ENCODE results near the gene SLC1A7. TPM values are rescaled to one million over a fixed set of nuclear protein-coding genes. Genes with fewer than 3 reads are reported as not detected.

Gene SLC1A7
- total and polyA plus RNA-seq, 2 of the 13 experiments (the other 11 are each of a cell fraction or from before 2014, with no cell fraction given), result 0.04 to 2.0 TPM

DNA sequence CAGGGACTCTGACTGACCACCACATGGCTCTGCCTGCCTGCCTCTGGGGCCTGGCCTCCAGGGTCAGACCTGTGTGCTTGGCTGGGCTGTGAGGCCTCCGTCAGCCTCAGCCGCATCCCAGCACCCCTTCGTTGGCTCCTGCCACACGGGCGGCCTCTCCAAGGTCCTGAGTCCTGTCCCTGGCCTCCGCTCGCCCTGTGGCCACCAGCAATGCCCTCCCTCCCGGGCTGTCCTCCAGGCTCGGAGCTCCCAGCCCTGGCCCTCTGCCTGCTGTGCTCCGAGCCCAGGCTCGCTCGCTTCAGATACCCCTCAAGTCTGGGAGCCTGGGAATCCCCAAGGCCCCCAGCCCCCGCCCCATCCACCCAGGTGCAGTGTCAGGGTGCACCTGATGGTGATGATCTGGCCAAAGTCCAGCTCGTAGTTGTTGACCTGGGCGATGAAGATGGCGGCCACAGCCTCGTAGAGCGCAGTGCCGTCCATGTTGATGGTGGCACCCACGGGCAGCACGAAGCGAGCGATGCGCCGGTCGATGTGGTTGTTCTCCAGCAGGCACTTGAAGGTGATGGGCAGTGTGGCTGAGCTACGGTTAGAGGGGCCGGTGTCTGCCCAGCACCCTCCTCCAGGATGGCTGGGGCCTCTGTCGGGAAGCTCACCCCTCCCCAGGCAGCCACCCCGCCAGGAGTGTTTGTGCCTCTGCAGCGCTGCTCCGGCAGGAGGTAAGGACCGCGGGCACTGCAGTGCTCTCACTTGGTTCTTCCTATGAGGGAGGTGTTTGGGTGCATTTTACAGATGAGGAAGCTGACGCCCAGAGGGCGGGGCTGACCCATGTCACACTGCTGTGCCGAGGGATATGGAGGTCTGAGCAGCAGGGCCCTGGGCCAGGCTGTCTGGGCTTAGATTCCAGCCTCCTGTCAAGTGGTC is 52.0 kb downstream of the SLC1A7 start (continued):
- TF ChIP-seq, protein P1, sequence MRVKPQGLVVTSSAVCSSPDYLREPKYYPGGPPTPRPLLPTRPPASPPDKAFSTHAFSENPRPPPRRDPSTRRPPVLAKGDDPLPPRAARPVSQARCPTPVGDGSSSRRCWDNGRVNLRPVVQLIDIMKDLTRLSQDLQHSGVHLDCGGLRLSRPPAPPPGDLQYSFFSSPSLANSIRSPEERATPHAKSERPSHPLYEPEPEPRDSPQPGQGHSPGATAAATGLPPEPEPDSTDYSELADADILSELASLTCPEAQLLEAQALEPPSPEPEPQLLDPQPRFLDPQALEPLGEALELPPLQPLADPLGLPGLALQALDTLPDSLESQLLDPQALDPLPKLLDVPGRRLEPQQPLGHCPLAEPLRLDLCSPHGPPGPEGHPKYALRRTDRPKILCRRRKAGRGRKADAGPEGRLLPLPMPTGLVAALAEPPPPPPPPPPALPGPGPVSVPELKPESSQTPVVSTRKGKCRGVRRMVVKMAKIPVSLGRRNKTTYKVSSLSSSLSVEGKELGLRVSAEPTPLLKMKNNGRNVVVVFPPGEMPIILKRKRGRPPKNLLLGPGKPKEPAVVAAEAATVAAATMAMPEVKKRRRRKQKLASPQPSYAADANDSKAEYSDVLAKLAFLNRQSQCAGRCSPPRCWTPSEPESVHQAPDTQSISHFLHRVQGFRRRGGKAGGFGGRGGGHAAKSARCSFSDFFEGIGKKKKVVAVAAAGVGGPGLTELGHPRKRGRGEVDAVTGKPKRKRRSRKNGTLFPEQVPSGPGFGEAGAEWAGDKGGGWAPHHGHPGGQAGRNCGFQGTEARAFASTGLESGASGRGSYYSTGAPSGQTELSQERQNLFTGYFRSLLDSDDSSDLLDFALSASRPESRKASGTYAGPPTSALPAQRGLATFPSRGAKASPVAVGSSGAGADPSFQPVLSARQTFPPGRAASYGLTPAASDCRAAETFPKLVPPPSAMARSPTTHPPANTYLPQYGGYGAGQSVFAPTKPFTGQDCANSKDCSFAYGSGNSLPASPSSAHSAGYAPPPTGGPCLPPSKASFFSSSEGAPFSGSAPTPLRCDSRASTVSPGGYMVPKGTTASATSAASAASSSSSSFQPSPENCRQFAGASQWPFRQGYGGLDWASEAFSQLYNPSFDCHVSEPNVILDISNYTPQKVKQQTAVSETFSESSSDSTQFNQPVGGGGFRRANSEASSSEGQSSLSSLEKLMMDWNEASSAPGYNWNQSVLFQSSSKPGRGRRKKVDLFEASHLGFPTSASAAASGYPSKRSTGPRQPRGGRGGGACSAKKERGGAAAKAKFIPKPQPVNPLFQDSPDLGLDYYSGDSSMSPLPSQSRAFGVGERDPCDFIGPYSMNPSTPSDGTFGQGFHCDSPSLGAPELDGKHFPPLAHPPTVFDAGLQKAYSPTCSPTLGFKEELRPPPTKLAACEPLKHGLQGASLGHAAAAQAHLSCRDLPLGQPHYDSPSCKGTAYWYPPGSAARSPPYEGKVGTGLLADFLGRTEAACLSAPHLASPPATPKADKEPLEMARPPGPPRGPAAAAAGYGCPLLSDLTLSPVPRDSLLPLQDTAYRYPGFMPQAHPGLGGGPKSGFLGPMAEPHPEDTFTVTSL (CRISPR knock-in tag; IDR thresholded peaks at IDR 0.05; ENCODE audit: borderline replicate concordance), result no peak
- no peak for TF ChIP-seq RBM39 (IDR thresholded peaks at IDR 0.05; ENCODE audit: low read depth, low read length, poor library complexity, severe bottlenecking)
- no peak for TF ChIP-seq SRF (IDR thresholded peaks at IDR 0.05; ENCODE audit: low read depth, low read length)
- TF ChIP-seq ASH2L (IDR thresholded peaks at IDR 0.05; ENCODE audit: insufficient read length, low read depth, low read length), result no peak
- TF ChIP-seq ZNF724P (CRISPR knock-in tag; IDR thresholded peaks at IDR 0.05; ENCODE audit: borderline replicate concordance), result peak; percentile 37; the same call in 1 of the 2 replicates
- TF ChIP-seq ZNF451 (CRISPR knock-in tag; IDR thresholded peaks at IDR 0.05), result no peak
- TF ChIP-seq TCF7L2 (IDR thresholded peaks at IDR 0.05; ENCODE audit: low read depth, low read length), result no peak
- TF ChIP-seq, protein P2, sequence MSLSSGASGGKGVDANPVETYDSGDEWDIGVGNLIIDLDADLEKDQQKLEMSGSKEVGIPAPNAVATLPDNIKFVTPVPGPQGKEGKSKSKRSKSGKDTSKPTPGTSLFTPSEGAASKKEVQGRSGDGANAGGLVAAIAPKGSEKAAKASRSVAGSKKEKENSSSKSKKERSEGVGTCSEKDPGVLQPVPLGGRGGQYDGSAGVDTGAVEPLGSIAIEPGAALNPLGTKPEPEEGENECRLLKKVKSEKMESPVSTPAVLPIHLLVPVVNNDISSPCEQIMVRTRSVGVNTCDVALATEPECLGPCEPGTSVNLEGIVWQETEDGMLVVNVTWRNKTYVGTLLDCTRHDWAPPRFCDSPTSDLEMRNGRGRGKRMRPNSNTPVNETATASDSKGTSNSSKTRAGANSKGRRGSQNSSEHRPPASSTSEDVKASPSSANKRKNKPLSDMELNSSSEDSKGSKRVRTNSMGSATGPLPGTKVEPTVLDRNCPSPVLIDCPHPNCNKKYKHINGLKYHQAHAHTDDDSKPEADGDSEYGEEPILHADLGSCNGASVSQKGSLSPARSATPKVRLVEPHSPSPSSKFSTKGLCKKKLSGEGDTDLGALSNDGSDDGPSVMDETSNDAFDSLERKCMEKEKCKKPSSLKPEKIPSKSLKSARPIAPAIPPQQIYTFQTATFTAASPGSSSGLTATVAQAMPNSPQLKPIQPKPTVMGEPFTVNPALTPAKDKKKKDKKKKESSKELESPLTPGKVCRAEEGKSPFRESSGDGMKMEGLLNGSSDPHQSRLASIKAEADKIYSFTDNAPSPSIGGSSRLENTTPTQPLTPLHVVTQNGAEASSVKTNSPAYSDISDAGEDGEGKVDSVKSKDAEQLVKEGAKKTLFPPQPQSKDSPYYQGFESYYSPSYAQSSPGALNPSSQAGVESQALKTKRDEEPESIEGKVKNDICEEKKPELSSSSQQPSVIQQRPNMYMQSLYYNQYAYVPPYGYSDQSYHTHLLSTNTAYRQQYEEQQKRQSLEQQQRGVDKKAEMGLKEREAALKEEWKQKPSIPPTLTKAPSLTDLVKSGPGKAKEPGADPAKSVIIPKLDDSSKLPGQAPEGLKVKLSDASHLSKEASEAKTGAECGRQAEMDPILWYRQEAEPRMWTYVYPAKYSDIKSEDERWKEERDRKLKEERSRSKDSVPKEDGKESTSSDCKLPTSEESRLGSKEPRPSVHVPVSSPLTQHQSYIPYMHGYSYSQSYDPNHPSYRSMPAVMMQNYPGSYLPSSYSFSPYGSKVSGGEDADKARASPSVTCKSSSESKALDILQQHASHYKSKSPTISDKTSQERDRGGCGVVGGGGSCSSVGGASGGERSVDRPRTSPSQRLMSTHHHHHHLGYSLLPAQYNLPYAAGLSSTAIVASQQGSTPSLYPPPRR (CRISPR knock-in tag; IDR thresholded peaks at IDR 0.05; ENCODE audit: borderline replicate concordance), result no peak
- TF ChIP-seq FOXK1 (CRISPR knock-in tag; IDR thresholded peaks at IDR 0.05; ENCODE audit: borderline replicate concordance, low read depth), result no peak
- TF ChIP-seq ZFP82 (CRISPR knock-in tag; IDR thresholded peaks at IDR 0.05; ENCODE audit: borderline replicate concordance), result no peak
- no peak for TF ChIP-seq ELF1 (CRISPR knock-in tag; IDR thresholded peaks at IDR 0.05)
- TF ChIP-seq AHR (CRISPR knock-in tag; IDR thresholded peaks at IDR 0.05), result no peak
- TF ChIP-seq ZNF530 (CRISPR knock-in tag; IDR thresholded peaks at IDR 0.05; ENCODE audit: low read depth), result no peak

Data from HepG2 (cell line).